ENCODE results near the gene ALG9.

GRCh38 chr11:111913031-111913861, 41.9 kb upstream of the ALG9 start:
- TF ChIP-seq CTCF (conservative IDR thresholded peaks at IDR 0.05) = no peak
- TF ChIP-seq EZH2 (IDR thresholded peaks at IDR 0.05; ENCODE audit: low read depth) = no peak
